Hepatic stellate cell (primary cell): ENCODE data around the gene MRPS7.

Experiments
- DNase-seq: peaks from one replicate; pipeline ENCODE4 v3.0.0; 2011; ENCODE audit warnings: low spot score

Gene MRPS7

DNA sequence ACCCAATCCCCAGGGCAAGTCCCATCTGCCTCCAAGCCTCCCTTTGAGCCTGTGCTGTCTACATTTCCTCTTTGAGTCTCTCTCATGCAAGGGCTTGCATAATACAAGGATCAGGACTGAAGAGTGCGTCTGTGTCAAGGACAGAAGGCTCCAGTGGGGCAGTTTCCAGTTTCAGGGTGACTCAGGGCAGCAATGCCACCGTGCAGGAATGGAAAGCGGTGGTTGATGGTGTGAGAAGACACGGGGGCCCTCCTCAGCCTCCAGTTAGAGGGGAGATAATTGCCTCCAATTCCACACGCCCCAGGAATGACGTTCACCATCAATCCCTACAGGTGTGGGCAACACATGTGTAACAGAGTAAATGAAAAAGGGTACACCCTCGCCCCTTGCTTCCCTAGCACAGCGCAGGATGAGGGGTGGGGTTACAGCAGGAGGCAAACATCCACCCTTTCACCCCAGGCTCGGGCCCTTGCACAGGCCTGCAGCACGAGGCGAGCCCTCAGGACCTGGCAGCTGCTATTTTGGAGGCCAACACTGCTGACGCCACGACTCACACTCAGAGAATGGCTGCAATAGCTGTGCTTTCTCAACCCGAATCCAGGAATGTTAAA, 52.4 kb downstream of the MRPS7 start:
- no peak for DNase-seq

DNA sequence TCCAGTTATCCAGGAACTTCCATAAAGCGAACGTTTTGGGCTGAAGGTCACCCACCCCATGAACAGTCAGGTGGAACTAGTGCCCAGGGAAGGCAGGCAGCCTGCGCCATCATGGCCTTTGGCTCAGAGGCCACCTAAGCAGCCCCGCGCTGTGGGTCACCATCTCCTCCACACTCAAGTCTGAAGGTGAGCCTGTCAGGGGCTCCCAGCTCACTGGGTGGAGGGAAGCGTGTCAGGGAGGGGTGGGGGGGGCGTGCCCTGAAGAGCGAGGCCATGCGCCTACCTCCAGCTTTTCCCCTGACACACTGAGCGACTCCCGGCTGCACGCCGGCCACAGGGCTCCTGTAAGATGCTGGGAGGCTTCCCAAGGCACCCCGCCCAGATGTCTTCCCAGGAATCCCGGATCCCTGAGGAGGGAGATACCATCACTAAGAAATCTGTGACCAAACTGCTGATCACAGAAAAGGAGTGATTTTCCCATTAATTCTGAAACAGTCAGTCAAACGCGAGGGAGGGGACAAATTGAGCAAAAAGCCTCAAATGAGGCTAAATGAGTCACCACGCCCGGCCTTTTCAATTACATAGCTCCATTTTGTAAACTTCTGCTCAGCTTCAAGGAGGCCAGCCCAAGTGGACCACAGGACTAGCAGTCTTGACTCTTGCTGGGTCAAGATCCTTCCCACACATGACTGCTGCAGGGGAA, 54.0 kb downstream of the MRPS7 start:
- no peak for DNase-seq
